ENCODE measurements around the gene HMGN3. TPM values are rescaled to one million over a fixed set of nuclear protein-coding genes. Genes with fewer than 3 reads are reported as not detected.
"Not testable (repeated sequence)": the region's sequence is repeated elsewhere in the genome, so short reads cannot be mapped to it uniquely, and the experiment has no call there.

The HMGN3 gene
- total and polyA plus RNA-seq, 2 experiments from 2014 or later, result 129 to 266 TPM

DNA sequence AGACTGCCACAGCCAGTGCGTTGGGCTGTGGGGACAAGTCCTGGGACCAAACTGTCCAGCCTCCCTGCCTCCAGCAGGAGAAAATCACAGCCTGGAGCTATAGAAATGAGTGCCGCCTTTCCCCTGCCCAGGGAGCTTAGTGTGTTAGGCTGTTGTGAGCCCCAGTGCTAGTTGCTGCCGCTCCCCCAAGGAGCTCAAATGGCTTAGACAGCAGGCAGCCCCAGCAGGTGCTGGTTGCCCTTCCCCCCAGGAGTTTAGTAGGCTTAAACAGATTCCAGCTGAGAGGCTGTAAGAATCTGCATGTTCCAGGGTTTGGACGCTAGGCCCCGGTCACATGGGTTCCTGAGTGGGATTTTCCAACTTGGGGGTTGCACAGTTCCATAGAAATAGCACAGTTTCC, 27.2 kb upstream of the HMGN3 start:
- WGBS (ENCODE audit: low lambda C conversion rate, missing lambda C conversion rate), result 81% methylated on average over 5 of the region's 5 CpGs
- peaks cover 5% of the 10 kb centered on the region for H3K4me1 ChIP-seq (ENCODE audit: insufficient read depth)
- H3K27ac ChIP-seq, result no peak overlapping the region
- H3K36me3 ChIP-seq (replicated peaks; ENCODE audit: insufficient read depth, low read depth), result no peaks in the 10 kb centered on the region
- no peaks in the 10 kb centered on the region for H3K9me2 ChIP-seq (replicated peaks; ENCODE audit: insufficient read depth)
- no peaks in the 10 kb centered on the region for H3K79me2 ChIP-seq
- no peaks in the 10 kb centered on the region for H4K20me1 ChIP-seq (ENCODE audit: insufficient read depth, poor library complexity, severe bottlenecking)
- H3K27me3 ChIP-seq, result no peaks in the 10 kb centered on the region
- TF ChIP-seq EZH2 (IDR thresholded peaks at IDR 0.05; ENCODE audit: borderline replicate concordance), result no peak
- H3K4me2 ChIP-seq, result no peak overlapping the region
- H3K4me3 ChIP-seq, result no peak overlapping the region
- no peak for DNase-seq (ENCODE audit: low spot score)
- H3K9me3 ChIP-seq (ENCODE audit: low read depth), result no peaks in the 10 kb centered on the region
- no peak overlapping the region for H2AFZ ChIP-seq

DNA sequence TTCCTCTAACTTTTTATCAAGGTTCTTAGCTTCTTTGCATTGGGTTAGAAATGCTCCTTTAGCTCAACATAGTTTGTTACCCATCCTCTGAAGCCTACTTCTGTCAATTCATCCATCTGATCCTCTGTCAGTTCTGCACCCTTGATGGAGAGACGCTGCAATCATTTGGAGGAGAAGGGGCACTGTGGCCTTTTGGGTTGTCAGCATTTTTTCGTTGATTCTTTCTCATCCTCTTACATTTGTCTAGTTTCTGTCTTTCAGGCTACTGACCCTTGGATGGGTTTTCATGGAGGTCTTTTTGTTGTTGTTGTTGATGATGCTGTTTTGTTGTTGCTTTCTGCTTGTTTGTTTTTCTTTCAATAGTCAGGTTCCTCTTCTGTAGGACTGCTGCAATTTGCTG, 26.3 kb upstream of the HMGN3 start:
- no peak for DNase-seq (ENCODE audit: low spot score)
- Histone ChIP-seq H3K9me2 (replicated peaks; ENCODE audit: insufficient read depth) (no peaks in the 10 kb centered on the region), H3K4me2 (no peak overlapping the region), H3K27me3 (no peaks in the 10 kb centered on the region), H2AFZ (no peak overlapping the region), H3K27ac (no peak overlapping the region), H3K36me3 (replicated peaks; ENCODE audit: insufficient read depth, low read depth) (no peaks in the 10 kb centered on the region), H3K79me2 (no peaks in the 10 kb centered on the region), H3K4me1 (ENCODE audit: insufficient read depth) (peaks cover 5% of the 10 kb centered on the region), H3K4me3 (no peak overlapping the region), H4K20me1 (ENCODE audit: insufficient read depth, poor library complexity, severe bottlenecking) (no peaks in the 10 kb centered on the region), H3K9me3 (ENCODE audit: low read depth) (no peaks in the 10 kb centered on the region)
- TF ChIP-seq EZH2phosphoT487 (IDR thresholded peaks at IDR 0.05; ENCODE audit: low read depth, severe bottlenecking, unreplicated experiment) (no peak), EZH2 (IDR thresholded peaks at IDR 0.05; ENCODE audit: borderline replicate concordance) (no peak)
- TF ChIP-seq, protein P1, sequence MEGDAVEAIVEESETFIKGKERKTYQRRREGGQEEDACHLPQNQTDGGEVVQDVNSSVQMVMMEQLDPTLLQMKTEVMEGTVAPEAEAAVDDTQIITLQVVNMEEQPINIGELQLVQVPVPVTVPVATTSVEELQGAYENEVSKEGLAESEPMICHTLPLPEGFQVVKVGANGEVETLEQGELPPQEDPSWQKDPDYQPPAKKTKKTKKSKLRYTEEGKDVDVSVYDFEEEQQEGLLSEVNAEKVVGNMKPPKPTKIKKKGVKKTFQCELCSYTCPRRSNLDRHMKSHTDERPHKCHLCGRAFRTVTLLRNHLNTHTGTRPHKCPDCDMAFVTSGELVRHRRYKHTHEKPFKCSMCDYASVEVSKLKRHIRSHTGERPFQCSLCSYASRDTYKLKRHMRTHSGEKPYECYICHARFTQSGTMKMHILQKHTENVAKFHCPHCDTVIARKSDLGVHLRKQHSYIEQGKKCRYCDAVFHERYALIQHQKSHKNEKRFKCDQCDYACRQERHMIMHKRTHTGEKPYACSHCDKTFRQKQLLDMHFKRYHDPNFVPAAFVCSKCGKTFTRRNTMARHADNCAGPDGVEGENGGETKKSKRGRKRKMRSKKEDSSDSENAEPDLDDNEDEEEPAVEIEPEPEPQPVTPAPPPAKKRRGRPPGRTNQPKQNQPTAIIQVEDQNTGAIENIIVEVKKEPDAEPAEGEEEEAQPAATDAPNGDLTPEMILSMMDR (IDR thresholded peaks at IDR 0.05; ENCODE audit: poor library complexity), result no peak
- WGBS (ENCODE audit: low lambda C conversion rate, missing lambda C conversion rate), result 94% methylated on average over 2 of the region's 2 CpGs

DNA sequence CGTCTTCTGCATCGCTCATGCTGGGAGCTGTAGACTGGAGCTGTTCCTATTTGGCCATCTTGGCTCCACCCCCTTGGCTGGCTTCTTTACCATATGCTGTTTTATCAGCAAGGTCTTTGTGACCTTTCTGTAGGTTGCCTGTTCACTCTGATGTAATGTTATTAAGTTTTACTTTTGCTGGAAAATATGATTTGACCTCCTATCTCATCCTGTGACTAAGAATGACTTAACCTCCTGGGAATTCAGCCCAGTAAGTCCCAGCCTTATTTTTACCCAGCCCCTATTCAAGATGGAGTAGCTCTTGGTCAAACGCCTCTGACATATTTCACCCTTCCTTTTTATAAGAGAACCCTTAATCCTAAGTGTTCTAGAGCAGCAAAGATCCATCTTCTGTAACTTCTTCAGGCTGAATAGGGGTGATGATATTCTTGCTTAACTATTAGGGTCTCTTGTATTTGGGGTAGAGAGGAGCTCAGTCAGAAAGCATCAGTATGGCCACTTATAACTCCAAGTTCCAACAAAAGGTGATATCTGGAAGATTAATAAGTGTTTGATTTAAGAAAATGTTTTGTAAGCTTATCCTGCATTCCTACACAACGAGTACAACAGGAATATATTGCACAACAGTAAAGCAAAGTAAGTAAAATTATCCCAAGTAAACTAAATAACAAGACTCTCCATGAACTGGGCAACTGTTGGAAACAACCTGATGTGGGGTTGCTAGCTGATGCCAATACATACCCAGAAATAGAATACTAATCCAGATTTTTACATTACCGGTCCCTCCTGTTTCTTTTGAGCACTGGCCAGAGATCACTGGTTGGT, 23.1 kb upstream of the HMGN3 start:
- WGBS (ENCODE audit: low lambda C conversion rate, missing lambda C conversion rate), result 84% methylated on average over 5 of the region's 5 CpGs
- Histone ChIP-seq H2AFZ (no peak overlapping the region), H3K79me2 (no peaks in the 10 kb centered on the region)

DNA sequence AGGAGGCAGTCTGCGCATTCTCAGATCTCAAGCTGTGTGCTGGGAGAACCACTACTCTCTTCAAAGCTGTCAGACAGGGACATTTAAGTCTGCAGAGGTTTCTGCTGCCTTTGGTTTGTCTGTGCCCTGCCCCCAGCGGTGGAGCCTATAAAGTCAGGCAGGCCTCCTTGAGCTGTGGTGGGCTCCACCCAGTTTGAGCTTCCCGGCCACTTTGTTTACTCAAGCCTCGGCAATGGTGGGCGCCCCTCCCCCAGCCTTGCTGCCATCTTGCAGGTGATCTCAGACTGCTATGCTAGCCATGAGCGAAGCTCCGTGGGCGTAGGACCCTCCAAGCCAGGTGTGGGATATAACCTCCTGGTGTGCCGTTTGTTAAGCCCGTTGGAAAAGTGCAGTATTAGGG, 22.3 kb upstream of the HMGN3 start:
- not testable (repeated sequence) for H3K9me2 ChIP-seq (replicated peaks; ENCODE audit: insufficient read depth); H3K4me2 ChIP-seq; H3K4me3 ChIP-seq; DNase-seq (ENCODE audit: low spot score); H4K20me1 ChIP-seq (ENCODE audit: insufficient read depth, poor library complexity, severe bottlenecking); H2AFZ ChIP-seq; H3K4me1 ChIP-seq (ENCODE audit: insufficient read depth); H3K27me3 ChIP-seq; H3K9me3 ChIP-seq (ENCODE audit: low read depth); H3K79me2 ChIP-seq; H3K36me3 ChIP-seq (replicated peaks; ENCODE audit: insufficient read depth, low read depth); H3K27ac ChIP-seq
- 74% methylated on average over 8 of the region's 10 CpGs for WGBS (ENCODE audit: low lambda C conversion rate, missing lambda C conversion rate)

More for the DNA sequence above, 23.1 kb upstream of the HMGN3 start:
- Histone ChIP-seq H4K20me1 (ENCODE audit: insufficient read depth, poor library complexity, severe bottlenecking) (no peaks in the 10 kb centered on the region), H3K27ac (peak overlapping the region; percentile 30), H3K4me2 (no peak overlapping the region), H3K4me3 (no peak overlapping the region), H3K9me3 (ENCODE audit: low read depth) (no peaks in the 10 kb centered on the region), H3K9me2 (replicated peaks; ENCODE audit: insufficient read depth) (no peaks in the 10 kb centered on the region), H3K36me3 (replicated peaks; ENCODE audit: insufficient read depth, low read depth) (no peaks in the 10 kb centered on the region), H3K27me3 (no peaks in the 10 kb centered on the region), H3K4me1 (ENCODE audit: insufficient read depth) (no peaks in the 10 kb centered on the region)
- no peak for TF ChIP-seq EZH2phosphoT487 (IDR thresholded peaks at IDR 0.05; ENCODE audit: low read depth, severe bottlenecking, unreplicated experiment)
- TF ChIP-seq, protein P1 (IDR thresholded peaks at IDR 0.05; ENCODE audit: poor library complexity), result no peak
- no peak for TF ChIP-seq EZH2 (IDR thresholded peaks at IDR 0.05; ENCODE audit: borderline replicate concordance)
- peak; percentile 20 for DNase-seq (ENCODE audit: low spot score)

DNA sequence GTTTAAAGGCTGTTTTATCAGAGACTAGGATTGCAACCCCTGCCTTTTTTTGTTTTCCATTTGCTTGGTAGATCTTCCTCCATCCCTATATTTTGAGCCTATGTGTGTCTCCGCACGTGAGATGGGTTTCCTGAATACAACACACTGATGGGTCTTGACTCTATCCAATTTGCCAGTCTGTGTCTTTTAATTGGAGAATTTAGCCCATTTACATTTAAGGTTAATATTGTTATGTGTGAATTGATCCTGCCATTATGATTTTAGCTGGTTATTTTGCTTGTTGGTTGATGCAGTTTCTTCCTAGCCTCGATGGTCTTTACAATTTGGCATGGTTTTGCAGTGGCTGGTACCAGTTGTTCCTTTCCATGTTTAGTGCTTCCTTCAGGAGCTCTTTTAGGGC, 20.6 kb upstream of the HMGN3 start:
- not testable (repeated sequence) for H4K20me1 ChIP-seq (ENCODE audit: insufficient read depth, poor library complexity, severe bottlenecking); H3K4me2 ChIP-seq; H3K9me3 ChIP-seq (ENCODE audit: low read depth); H3K27ac ChIP-seq; H3K9me2 ChIP-seq (replicated peaks; ENCODE audit: insufficient read depth); H3K27me3 ChIP-seq; H2AFZ ChIP-seq; H3K4me1 ChIP-seq (ENCODE audit: insufficient read depth); DNase-seq (ENCODE audit: low spot score); H3K79me2 ChIP-seq; H3K4me3 ChIP-seq; H3K36me3 ChIP-seq (replicated peaks; ENCODE audit: insufficient read depth, low read depth)
- 91% methylated on average over 3 of the region's 3 CpGs for WGBS (ENCODE audit: low lambda C conversion rate, missing lambda C conversion rate)
